K562 (cell line): ENCODE results near the gene IGSF3. TPM values are rescaled to one million over a fixed set of nuclear protein-coding genes. Genes with fewer than 3 reads are reported as not detected.

Source experiments
- ATAC-seq: fragments of 200-7000 bp; cut with Tn5 transposase; 3 replicates; pipeline ENCODE4 v1.9.1; 2020; ENCODE audit warnings: moderate library complexity
- BruUV-seq: library from RNA; stranded (reverse); fragments of 400-500 nt; replicated peaks from 2 replicates; lab custom pipeline; 2021; lab: Mats Ljungman, UMichigan
- CTCF ChIA-PET: fragments of 300-600 bp; formaldehyde crosslinking; extraction: SDS; loops from one replicate; lab custom pipeline; 2021; ENCODE audit warnings: low intra/inter-chr PET ratio; lab: Yijun Ruan, JAX
- POLR2A ChIA-PET: fragments of 300-600, 350-650 bp; sonication (Branson Sonifier 250); formaldehyde crosslinking; extraction: SDS; loops from one replicate; lab custom pipeline; 2021; ENCODE audit warnings: antibody characterized with exemption, inconsistent platforms; lab: Yijun Ruan, JAX
- DNase-seq, 4 experiments: peaks; one replicate each; pipeline versions ENCODE4 v3.0.0 to v3.0.0-alpha.2; 2011 to 2018; ENCODE audit warnings: low spot score in 3 of 4, mixed read lengths in 3 of 4; ENCODE audit errors: extremely low read depth in 1 of 4
- FAIRE-seq: peaks from 2 replicates; lab custom pipeline; 2011; peaks lifted over from hg19 to GRCh38; lab: Jason Lieb, UNC
- H2AFZ ChIP-seq: 2 replicates; pipeline ENCODE4 v1.6.0; 2011; ENCODE audit warnings: low read depth, low read length, control low read depth, inconsistent platforms
- H3K27ac ChIP-seq: fragments of 200-600 bp; 3 replicates; pipeline ENCODE4 v1.8.0; 2011; ENCODE audit warnings: low read depth, mild to moderate bottlenecking, control low read depth, inconsistent platforms, low read length, moderate library complexity, mixed read lengths; ENCODE audit errors: extremely low read depth
- H3K27me3 ChIP-seq, 2 experiments: fragments of 300-600 bp in 1 of 2; 2 replicates in 1 of 2; 3 replicates in 1 of 2; pipeline versions ENCODE4 v1.6.0 to v1.8.0; 2011; ENCODE audit warnings: inconsistent platforms in 2 of 2, low read length in 2 of 2, mild to moderate bottlenecking in 1 of 2, mixed read lengths in 1 of 2, moderate library complexity in 1 of 2; ENCODE audit not compliant: control insufficient read depth in 2 of 2, insufficient read depth in 2 of 2
- H3K36me3 ChIP-seq: fragments of 300-600 bp; 3 replicates; pipeline ENCODE4 v1.8.0; 2011; ENCODE audit warnings: mild to moderate bottlenecking, low read length, inconsistent platforms; ENCODE audit not compliant: control insufficient read depth, insufficient read depth
- H3K4me1 ChIP-seq, 2 experiments: fragments of 200-600 bp in 1 of 2; replicated peaks in 1 of 2; 2 replicates in 1 of 2; 3 replicates in 1 of 2; pipeline versions ENCODE4 v1.5.1 to v1.8.0; 2011; ENCODE audit warnings: inconsistent platforms in 2 of 2, low read length in 2 of 2, mild to moderate bottlenecking in 1 of 2, mixed read lengths in 1 of 2, moderate library complexity in 1 of 2; ENCODE audit not compliant: control insufficient read depth in 2 of 2, insufficient read depth in 2 of 2
- H3K4me2 ChIP-seq: 2 replicates; pipeline ENCODE4 v1.6.1; 2011; ENCODE audit warnings: low read length, control low read depth, inconsistent platforms, mixed read lengths; ENCODE audit not compliant: insufficient read depth
- H3K4me3 ChIP-seq: fragments of 200-600 bp; sonication (generic), shearing (Covaris generic); 2 replicates; pipeline ENCODE4 v1.5.1; 2016; ENCODE audit warnings: control low read depth, inconsistent platforms
- H3K79me2 ChIP-seq: fragments of 200-600 bp; 3 replicates; pipeline ENCODE4 v1.8.0; 2011; ENCODE audit warnings: low read length, inconsistent platforms; ENCODE audit not compliant: control insufficient read depth, insufficient read depth
- H3K9ac ChIP-seq, 2 experiments: 2 replicates each; pipeline versions ENCODE4 v1.6.0 to v1.6.1; 2011; ENCODE audit warnings: low read depth in 2 of 2, low read length in 2 of 2, control low read depth in 1 of 2, inconsistent platforms in 1 of 2, mild to moderate bottlenecking in 1 of 2, mixed read lengths in 1 of 2; ENCODE audit not compliant: insufficient read depth in 1 of 2
- H3K9me1 ChIP-seq: one replicate; pipeline ENCODE4 v1.6.0; 2011; ENCODE audit warnings: inconsistent platforms, mild to moderate bottlenecking, low read length, moderate library complexity; ENCODE audit not compliant: control insufficient read depth, insufficient read depth
- H3K9me3 ChIP-seq: replicated peaks from 2 replicates; pipeline ENCODE4 v1.5.1; 2011; ENCODE audit warnings: low read depth, low read length, inconsistent platforms; ENCODE audit not compliant: control insufficient read depth, insufficient read depth
- H4K20me1 ChIP-seq: replicated peaks from 2 replicates; pipeline ENCODE4 v1.6.1; 2011; ENCODE audit warnings: low read length, inconsistent platforms, mixed read lengths; ENCODE audit not compliant: control insufficient read depth, insufficient read depth
- ARID1B ChIP-seq: fragments of 450-650 bp; IDR thresholded peaks from 2 replicates; pipeline ENCODE4 v1.6.1; 2016; ENCODE audit warnings: antibody characterized with exemption, mild to moderate bottlenecking, inconsistent platforms
- CTCF ChIP-seq, 3 experiments: IDR thresholded peaks in 2 of 3; conservative IDR thresholded peaks in 1 of 3; 2 replicates each; pipeline ENCODE4 v1.5.1; 2011 to 2012; ENCODE audit warnings: low read length in 3 of 3, mild to moderate bottlenecking in 3 of 3, control low read depth in 2 of 3, improper control_type of control experiment in 1 of 3, inconsistent platforms in 1 of 3, low read depth in 1 of 3, mixed read lengths in 1 of 3, moderate library complexity in 1 of 3; ENCODE audit not compliant: insufficient read depth in 2 of 3
- PKNOX1 ChIP-seq: fragments of 450-650 bp; IDR thresholded peaks from 2 replicates; pipeline ENCODE4 v1.6.1; 2016
- SMC3 ChIP-seq: conservative IDR thresholded peaks from 2 replicates; pipeline ENCODE4 v1.6.1; 2011; ENCODE audit warnings: low read depth, low read length, improper control_type of control experiment; ENCODE audit not compliant: insufficient read depth
- ZNF764 ChIP-seq: fragments of 250-450 bp; sonication (Bioruptor Pico); IDR thresholded peaks from 2 replicates; pipeline ENCODE4 v1.4.0; 2020; ENCODE audit warnings: low read depth, mild to moderate bottlenecking, moderate library complexity
- WGBS: fragments of 100-300 bp; shearing (Covaris generic); methylation state at CpG from one replicate; pipeline ENCODE4 v1.1.6; 2016; ENCODE audit warnings: low coverage, mixed read lengths; ENCODE audit not compliant: insufficient coverage; ENCODE audit errors: missing lambda C conversion rate; 5-methylcytosine and 5-hydroxymethylcytosine counted together
- in situ Hi-C: fragments of 300-500 bp; cut with MboI; formaldehyde crosslinking; loops from 4 replicates; pipeline ENCODE4 v1.15.0; 2018; ENCODE audit warnings: inconsistent platforms, mixed read lengths
- intact Hi-C: fragments of 100-400 bp; cut with micrococcal nuclease; formaldehyde crosslinking; loops from 2 replicates; pipeline ENCODE4 v1.14.2; 2022
- polyA plus RNA-seq, 8 experiments: library from polyadenylated mRNA; depleted of rRNA in 4 of 8; stranded (reverse) in 5 of 8; unstranded in 3 of 8; fragments of >200 nt; fragmentation: Nextera tagmentation in 2 of 8; fragmentation: Illumina TruSeq in 1 of 8; extraction: Ambion mirVana in 2 of 8; extraction: Trizol in 1 of 8; gene quantifications; 2 replicates each; pipeline versions ENCODE4 v1.2.1 to v1.2.3, GENCODE V29; 2011 to 2014; ENCODE audit warnings: inconsistent platforms in 1 of 8, missing spikeins in 1 of 8
- total RNA-seq, 7 experiments: library from RNA; depleted of rRNA in 6 of 7; stranded (reverse); fragments of >200 nt in 6 of 7; fragmentation: Illumina TruSeq in 2 of 7; extraction: Trizol in 2 of 7; gene quantifications; 2 replicates each; pipeline versions ENCODE4 v1.2.1 to v1.2.3, GENCODE V29; 2011 to 2021; ENCODE audit warnings: low replicate concordance in 1 of 7

Gene IGSF3
- total and polyA plus RNA-seq, 9 of the 15 experiments (the other 6 are each of a cell fraction or from before 2014, with no cell fraction given), result 1.1 to 15.0 (median 8.3) TPM

DNA sequence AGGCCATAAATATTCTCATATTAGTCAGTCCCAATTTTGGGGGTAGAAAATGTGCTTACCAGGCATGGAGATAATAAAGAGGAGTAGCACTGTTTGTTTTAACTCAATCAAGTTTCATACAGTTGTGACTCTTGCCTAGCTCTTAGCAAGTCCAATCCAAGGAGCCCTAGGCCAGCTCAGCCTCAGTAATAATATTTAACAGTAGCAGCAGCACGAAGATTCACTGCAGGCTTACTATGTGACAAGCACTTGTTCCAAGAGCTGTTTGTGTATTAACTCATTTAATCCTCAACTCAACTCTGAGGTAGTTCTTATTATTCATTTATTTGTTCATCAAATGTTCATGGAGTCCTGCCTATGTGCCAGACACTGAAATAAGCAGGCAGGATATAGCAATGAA, 109.0 kb downstream of the IGSF3 start:
- POLR2A ChIA-PET, result interaction anchor here (1.0 kb wide), 1 partner anchor 15 kb away, joined by 4 read pairs; no protein-coding TSS in a partner anchor
- CTCF ChIA-PET, result no interaction called here
- intact Hi-C loops, result no loop called here
- H3K27me3 ChIP-seq, result no peaks in the 10 kb centered on the region
- 47% methylated on average over 1 of the region's 1 CpG for WGBS
- in situ Hi-C loops, result no loop called here
- peaks cover 93% of the 10 kb centered on the region for H3K79me2 ChIP-seq
- DNase-seq, result no peak
- no peak overlapping the region for H2AFZ ChIP-seq
- H3K9me1 ChIP-seq, result no peaks in the 10 kb centered on the region
- H3K36me3 ChIP-seq, result peaks cover 3% of the 10 kb centered on the region; the same call in 2 of the 3 replicates
- no peak for TF ChIP-seq ZNF764 (CRISPR knock-in tag)
- no peak for TF ChIP-seq ARID1B
- TF ChIP-seq PKNOX1, result no peak
- TF ChIP-seq CTCF (IDR thresholded peaks at IDR 0.05 in 2 of 3, conservative IDR thresholded peaks at IDR 0.05 in 1 of 3; ENCODE audit: insufficient read depth in 2 of 3, low read depth in 1 of 3, low read length in 3 of 3), result no peak
- no peak for TF ChIP-seq SMC3
- TF ChIP-seq, all 486 proteins: peak for 0
- Histone ChIP-seq H3K4me1 (peaks cover 16 to 22% of the 10 kb centered on the region in 2 experiments; a peak in 4 of 5 replicates), H3K4me3 (no peak overlapping the region), H4K20me1 (peaks cover 12% of the 10 kb centered on the region), H3K9me3 (peaks cover 5% of the 10 kb centered on the region), H3K9ac (no peak overlapping the region), H3K27ac (no peak overlapping the region), H3K4me2 (no peak overlapping the region)
- no TSS peak for BruUV-seq
- no peak for ATAC-seq
- FAIRE-seq, result no peak
